WTC11 (cell line): Measurements from ENCODE around the gene TCF7L1. TPM values are rescaled to one million over a fixed set of nuclear protein-coding genes. Genes with fewer than 3 reads are reported as not detected.

ENCODE experiments used
- ATAC-seq: fragments of 200-7000 bp; cut with Tn5 transposase; 2 replicates; pipeline ENCODE4 v1.10.0; 2021; ENCODE audit warnings: mild to moderate bottlenecking, moderate library complexity
- CTCF ChIA-PET: fragments of 300-600 bp; sonication (Branson Sonifier 250); formaldehyde crosslinking; loops from one replicate; lab custom pipeline; 2021; ENCODE audit warnings: antibody characterized with exemption; lab: Charles Lee
- POLR2A ChIA-PET: fragments of 350-600 bp; sonication (Branson Sonifier 250); formaldehyde crosslinking; loops from one replicate; lab custom pipeline; 2021; ENCODE audit warnings: antibody characterized with exemption; lab: Charles Lee
- DNase-seq: peaks from one replicate; pipeline ENCODE4 v3.0.0; 2021; ENCODE audit warnings: low spot score
- H3K27ac Mint-ChIP-seq: 2 replicates; pipeline ENCODE4 v1.8.0; 2021; ENCODE audit warnings: mixed read lengths
- H3K27me3 Mint-ChIP-seq: 2 replicates; pipeline ENCODE4 v1.8.0; 2021; ENCODE audit warnings: low read depth, mild to moderate bottlenecking, moderate library complexity, mixed read lengths
- H3K36me3 Mint-ChIP-seq: 2 replicates; pipeline ENCODE4 v1.8.0; 2021; ENCODE audit warnings: mixed read lengths
- H3K4me1 Mint-ChIP-seq: 2 replicates; pipeline ENCODE4 v1.8.0; 2022; ENCODE audit warnings: mixed read lengths
- H3K4me3 Mint-ChIP-seq: 2 replicates; pipeline ENCODE4 v1.8.0; 2021; ENCODE audit warnings: mild to moderate bottlenecking, moderate library complexity, mixed read lengths
- H3K9me3 Mint-ChIP-seq: 2 replicates; pipeline ENCODE4 v1.8.0; 2021; ENCODE audit warnings: mixed read lengths
- AR ChIP-seq: fragments of 250-450 bp; sonication (Bioruptor Pico); IDR thresholded peaks from 2 replicates; pipeline ENCODE4 v1.9.0; 2021; ENCODE audit warnings: mild to moderate bottlenecking
- ATF2 ChIP-seq: sonication (generic); formaldehyde crosslinking; IDR thresholded peaks from 2 replicates; pipeline ENCODE4 v1.8.1; 2022; ENCODE audit warnings: low read depth, missing genetic modification reagents, borderline replicate concordance
- CBFB ChIP-seq: sonication (generic); formaldehyde crosslinking; IDR thresholded peaks from 2 replicates; pipeline ENCODE4 v1.8.1; 2022; ENCODE audit warnings: mild to moderate bottlenecking, low read depth, missing genetic modification reagents
- ERG ChIP-seq: fragments of 250-450 bp; sonication (Bioruptor Pico); IDR thresholded peaks from 2 replicates; pipeline ENCODE4 v1.8.0; 2021; ENCODE audit warnings: mild to moderate bottlenecking
- ETV6 ChIP-seq: sonication (generic); formaldehyde crosslinking; IDR thresholded peaks from 2 replicates; pipeline ENCODE4 v1.8.1; 2022; ENCODE audit warnings: mild to moderate bottlenecking, missing genetic modification reagents
- FOXP4 ChIP-seq: sonication (generic); formaldehyde crosslinking; IDR thresholded peaks from 2 replicates; pipeline ENCODE4 v1.8.0; 2022; ENCODE audit warnings: mild to moderate bottlenecking, missing genetic modification reagents
- HMGXB4 ChIP-seq: sonication (generic); formaldehyde crosslinking; IDR thresholded peaks from 2 replicates; pipeline ENCODE4 v1.8.1; 2023; ENCODE audit warnings: mild to moderate bottlenecking, moderate library complexity, missing genetic modification reagents
- IRF2 ChIP-seq: sonication (generic); formaldehyde crosslinking; IDR thresholded peaks from 2 replicates; pipeline ENCODE4 v1.8.0; 2022; ENCODE audit warnings: low read depth, missing genetic modification reagents, borderline replicate concordance
- JUN ChIP-seq: sonication (generic); formaldehyde crosslinking; IDR thresholded peaks from 2 replicates; pipeline ENCODE4 v1.8.0; 2023; ENCODE audit warnings: mild to moderate bottlenecking, missing genetic modification reagents
- KAT7 ChIP-seq: sonication (generic); formaldehyde crosslinking; IDR thresholded peaks from 2 replicates; pipeline ENCODE4 v1.8.1; 2023; ENCODE audit warnings: missing genetic modification reagents, mild to moderate bottlenecking, borderline replicate concordance
- NFE2L1 ChIP-seq: sonication (generic); formaldehyde crosslinking; IDR thresholded peaks from 2 replicates; pipeline ENCODE4 v1.8.1; 2023; ENCODE audit warnings: missing genetic modification reagents
- NR3C1 ChIP-seq: sonication (generic); formaldehyde crosslinking; conservative IDR thresholded peaks from 2 replicates; pipeline ENCODE4 v1.8.1; 2023; ENCODE audit warnings: low read depth, mild to moderate bottlenecking, missing genetic modification reagents
- RORB ChIP-seq: fragments of 250-450 bp; sonication (Bioruptor Pico); IDR thresholded peaks from 2 replicates; pipeline ENCODE4 v1.9.0; 2021; ENCODE audit warnings: mild to moderate bottlenecking
- USF1 ChIP-seq: sonication (generic); formaldehyde crosslinking; IDR thresholded peaks from 2 replicates; pipeline ENCODE4 v1.8.0; 2022; ENCODE audit warnings: mild to moderate bottlenecking, missing genetic modification reagents
- ZNF121 ChIP-seq: sonication (generic); formaldehyde crosslinking; IDR thresholded peaks from 2 replicates; pipeline ENCODE4 v1.8.0; 2023; ENCODE audit warnings: missing genetic modification reagents
- ZNF317 ChIP-seq: sonication (generic); formaldehyde crosslinking; IDR thresholded peaks from 2 replicates; pipeline ENCODE4 v1.8.1; 2023; ENCODE audit warnings: low read depth, mild to moderate bottlenecking, moderate library complexity, missing genetic modification reagents, borderline replicate concordance
- ZNF532 ChIP-seq: fragments of 250-450 bp; sonication (Bioruptor Pico); IDR thresholded peaks from 2 replicates; pipeline ENCODE4 v1.9.0; 2021; ENCODE audit warnings: mild to moderate bottlenecking, borderline replicate concordance
- ZNF671 ChIP-seq: fragments of 250-450 bp; sonication (Bioruptor Pico); IDR thresholded peaks from 2 replicates; pipeline ENCODE4 v1.8.0; 2021; ENCODE audit warnings: mild to moderate bottlenecking
- total RNA-seq: library from RNA; stranded (reverse); gene quantifications from 3 replicates; pipeline ENCODE4 v1.2.3, GENCODE V29; 2021

The TCF7L1 gene
- total RNA-seq, 1 experiment from 2014 or later: 104 TPM

- Mint-ChIP-seq H3K4me1 (peaks cover 89% of the 10 kb centered on the region), H3K27ac (peak overlapping the region; percentile 0), H3K36me3 (peaks cover 11% of the 10 kb centered on the region)
- CTCF ChIA-PET: interaction anchor here (0.8 to 1.6 kb wide), 5 partner anchors 9 to 125 kb away, joined by 3 to 9 read pairs (median 5); partner anchors contain the start of gene TCF7L1
- no peak for DNase-seq
- no peak for TF ChIP-seq JUN (CRISPR knock-in tag)
- TF ChIP-seq ZNF317 (CRISPR knock-in tag): no peak
- no peak for TF ChIP-seq AR (CRISPR knock-in tag)
- TF ChIP-seq KAT7: no peak
- no peak for TF ChIP-seq IRF2 (CRISPR knock-in tag)
- no peak for TF ChIP-seq RORB (CRISPR knock-in tag)
- no peak for TF ChIP-seq ATF2 (CRISPR knock-in tag)
- TF ChIP-seq CBFB: no peak
- TF ChIP-seq ZNF532: no peak
- no peak for TF ChIP-seq ETV6 (CRISPR knock-in tag)
- no peak for TF ChIP-seq USF1 (CRISPR knock-in tag)
- no peak for TF ChIP-seq ZNF671 (CRISPR knock-in tag)
- TF ChIP-seq HMGXB4: no peak
- TF ChIP-seq NFE2L1 (CRISPR knock-in tag): no peak
- TF ChIP-seq NR3C1 (CRISPR knock-in tag): no peak
- TF ChIP-seq ZNF121: no peak
- TF ChIP-seq ERG (CRISPR knock-in tag): no peak
- no peak for TF ChIP-seq FOXP4 (CRISPR knock-in tag)
- TF ChIP-seq, all 79 proteins: peak for 0
- Mint-ChIP-seq H3K9me3 (no peaks in the 10 kb centered on the region), H3K4me3 (no peak overlapping the region), H3K27me3 (no peaks in the 10 kb centered on the region)
- POLR2A ChIA-PET: interaction anchor here (1.1 kb wide), 1 partner anchor 8 kb away, joined by 4 read pairs; no protein-coding TSS in a partner anchor
- ATAC-seq: no peak
Observed at GRCh38 chr2:85174943-85175342, 41.8 kb downstream of the TCF7L1 start.
